Suprapubic skin (tissue), 4 donors: ENCODE measurements around the gene TLCD3B.

Source experiments
- EP300 ChIP-seq: sonication (generic); formaldehyde crosslinking; IDR thresholded peaks from one replicate; pipeline ENCODE4 v1.6.1; 2017; ENCODE audit warnings: antibody characterized with exemption
- POLR2A ChIP-seq, 2 donors: fragments of 450-650 bp; IDR thresholded peaks; one replicate each; pipeline ENCODE4 v1.6.1; 2017; ENCODE audit warnings: antibody characterized with exemption in 2 of 2, mild to moderate bottlenecking in 2 of 2, moderate library complexity in 2 of 2
- POLR2AphosphoS5 ChIP-seq, 3 donors: sonication (generic); formaldehyde crosslinking; IDR thresholded peaks; one replicate each; pipeline ENCODE4 v1.6.1; 2017; ENCODE audit warnings: antibody characterized with exemption in 3 of 3
- TF ChIP-seq, protein P1 (sequence below), 2 donors: fragments of 200-600 bp in 1 of 2; fragments of 450-650 bp in 1 of 2; sonication (generic) in 1 of 2; IDR thresholded peaks; one replicate each; pipeline ENCODE4 v1.5.1; 2016 to 2019; ENCODE audit warnings: antibody characterized with exemption in 2 of 2, mild to moderate bottlenecking in 1 of 2, moderate library complexity in 1 of 2

DNA sequence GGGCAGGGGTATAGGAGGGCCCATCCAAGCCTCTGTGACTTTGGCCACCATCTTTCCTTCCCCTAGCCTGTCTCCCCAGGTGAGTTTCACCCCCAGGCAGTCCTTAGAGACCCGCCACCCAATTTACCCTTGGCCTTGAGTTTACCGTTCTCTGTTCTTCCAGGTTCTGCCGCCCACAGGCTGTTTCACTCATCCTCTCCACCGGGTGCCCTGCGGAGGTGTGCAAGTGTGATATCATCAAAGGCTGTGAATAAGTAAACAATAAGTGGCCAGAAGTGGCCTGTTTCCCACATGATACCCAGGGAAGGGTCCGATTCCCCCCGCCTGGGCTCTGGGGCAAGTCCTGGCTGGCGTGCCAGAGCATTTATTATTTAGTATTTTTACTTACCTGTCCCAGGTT is 15.1 kb upstream of the TLCD3B start:
- no peak for TF ChIP-seq EP300
- no peak for TF ChIP-seq POLR2AphosphoS5 (IDR thresholded peaks at IDR 0.05)
- TF ChIP-seq, protein P1, sequence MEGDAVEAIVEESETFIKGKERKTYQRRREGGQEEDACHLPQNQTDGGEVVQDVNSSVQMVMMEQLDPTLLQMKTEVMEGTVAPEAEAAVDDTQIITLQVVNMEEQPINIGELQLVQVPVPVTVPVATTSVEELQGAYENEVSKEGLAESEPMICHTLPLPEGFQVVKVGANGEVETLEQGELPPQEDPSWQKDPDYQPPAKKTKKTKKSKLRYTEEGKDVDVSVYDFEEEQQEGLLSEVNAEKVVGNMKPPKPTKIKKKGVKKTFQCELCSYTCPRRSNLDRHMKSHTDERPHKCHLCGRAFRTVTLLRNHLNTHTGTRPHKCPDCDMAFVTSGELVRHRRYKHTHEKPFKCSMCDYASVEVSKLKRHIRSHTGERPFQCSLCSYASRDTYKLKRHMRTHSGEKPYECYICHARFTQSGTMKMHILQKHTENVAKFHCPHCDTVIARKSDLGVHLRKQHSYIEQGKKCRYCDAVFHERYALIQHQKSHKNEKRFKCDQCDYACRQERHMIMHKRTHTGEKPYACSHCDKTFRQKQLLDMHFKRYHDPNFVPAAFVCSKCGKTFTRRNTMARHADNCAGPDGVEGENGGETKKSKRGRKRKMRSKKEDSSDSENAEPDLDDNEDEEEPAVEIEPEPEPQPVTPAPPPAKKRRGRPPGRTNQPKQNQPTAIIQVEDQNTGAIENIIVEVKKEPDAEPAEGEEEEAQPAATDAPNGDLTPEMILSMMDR (IDR thresholded peaks at IDR 0.05): no peak
- no peak for TF ChIP-seq POLR2A (IDR thresholded peaks at IDR 0.05)
